Skeletal muscle tissue (tissue), 4 donors: Measurements from ENCODE around the gene RNF44. TPM values are rescaled to one million over a fixed set of nuclear protein-coding genes. Genes with fewer than 3 reads are reported as not detected.
"Not testable (repeated sequence)": the region's sequence is repeated elsewhere in the genome, so short reads cannot be mapped to it uniquely, and the experiment has no call there.

Experiments used
- H3K27ac ChIP-seq: one replicate; pipeline ENCODE4 v1.7.0; 2013; ENCODE audit warnings: mild to moderate bottlenecking, low read depth, low read length, inconsistent platforms
- H3K27me3 ChIP-seq, 3 donors: one replicate each; pipeline ENCODE4 v1.7.0; 2013; ENCODE audit warnings: low read length in 3 of 3; ENCODE audit not compliant: control insufficient read depth in 3 of 3, insufficient read depth in 3 of 3
- H3K36me3 ChIP-seq, 3 donors: one replicate each; pipeline ENCODE4 v1.7.0; 2013; ENCODE audit warnings: low read length in 3 of 3; ENCODE audit not compliant: control insufficient read depth in 3 of 3, insufficient read depth in 3 of 3
- H3K4me1 ChIP-seq, 3 donors: one replicate each; pipeline ENCODE4 v1.7.0; 2013; ENCODE audit warnings: low read length in 3 of 3, mild to moderate bottlenecking in 3 of 3; ENCODE audit not compliant: control insufficient read depth in 3 of 3, insufficient read depth in 3 of 3
- H3K4me3 ChIP-seq, 3 donors: one replicate each; pipeline ENCODE4 v1.7.0; 2013; ENCODE audit warnings: low read length in 3 of 3
- H3K9ac ChIP-seq, 3 donors: one replicate each; pipeline ENCODE4 v1.7.0; 2013; ENCODE audit warnings: low read length in 3 of 3, mild to moderate bottlenecking in 3 of 3, moderate library complexity in 2 of 3, low read depth in 1 of 3
- H3K9me3 ChIP-seq, 3 donors: one replicate each; pipeline ENCODE4 v1.7.0; 2013; ENCODE audit warnings: low read length in 3 of 3; ENCODE audit not compliant: control insufficient read depth in 3 of 3
- total RNA-seq: library from RNA; depleted of rRNA; stranded (reverse); fragments of >200 nt; gene quantifications from one replicate; pipeline ENCODE4 v1.2.3, GENCODE V29; 2014
- donor health status: Osteomylitis.

RNF44 gene
- total RNA-seq, 1 donor from 2014 or later, result 2.1 TPM

DNA sequence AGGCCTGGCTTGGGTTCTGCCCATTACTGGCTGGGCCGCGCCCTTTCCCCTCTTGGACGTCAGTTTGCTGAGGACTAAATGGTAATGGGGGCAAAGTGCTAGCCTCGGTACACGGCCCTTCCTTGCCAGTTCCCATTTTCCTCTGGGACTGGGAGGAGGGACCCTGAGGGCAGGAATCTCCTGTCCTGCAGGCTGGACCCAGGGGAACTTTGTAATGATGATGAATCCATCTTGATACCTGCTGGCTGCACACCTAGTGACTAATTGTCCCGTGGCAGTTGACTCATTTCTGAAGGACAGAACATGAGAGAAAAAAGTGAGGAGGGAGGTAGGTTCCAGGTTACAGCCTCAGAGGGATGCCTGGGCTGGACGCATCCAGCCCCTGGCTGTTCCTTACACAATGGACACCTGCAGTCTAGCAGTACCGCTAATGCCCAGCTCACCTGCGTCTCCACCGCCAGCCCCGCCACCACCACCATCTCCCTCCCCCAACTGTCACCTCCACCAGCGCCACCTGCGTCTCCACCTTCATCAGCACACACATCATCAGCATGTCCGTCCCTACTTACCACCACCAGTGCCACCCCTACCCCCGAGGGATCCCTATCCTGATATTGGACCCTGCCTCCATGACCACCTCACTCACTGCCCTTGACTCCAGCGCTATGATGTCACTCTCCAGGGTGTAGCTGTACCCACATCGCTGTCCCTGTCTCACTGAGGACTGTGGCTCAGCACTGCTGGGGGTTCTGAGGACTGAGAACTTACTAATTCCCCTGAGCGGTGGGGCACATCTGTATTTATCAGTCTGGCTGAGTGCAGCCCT lies 16.3 kb upstream of the RNF44 start:
- Histone ChIP-seq H3K9me3 (no peaks in the 10 kb centered on the region), H3K27me3 (peaks cover 34 to 47% (median 36%) of the 10 kb centered on the region in 3 donors), H3K4me1 (peaks cover 0 to 4% (median 3%) of the 10 kb centered on the region in 3 donors), H3K36me3 (no peaks in the 10 kb centered on the region), H3K27ac (no peak overlapping the region), H3K9ac (no peak overlapping the region), H3K4me3 (no peak overlapping the region)

DNA sequence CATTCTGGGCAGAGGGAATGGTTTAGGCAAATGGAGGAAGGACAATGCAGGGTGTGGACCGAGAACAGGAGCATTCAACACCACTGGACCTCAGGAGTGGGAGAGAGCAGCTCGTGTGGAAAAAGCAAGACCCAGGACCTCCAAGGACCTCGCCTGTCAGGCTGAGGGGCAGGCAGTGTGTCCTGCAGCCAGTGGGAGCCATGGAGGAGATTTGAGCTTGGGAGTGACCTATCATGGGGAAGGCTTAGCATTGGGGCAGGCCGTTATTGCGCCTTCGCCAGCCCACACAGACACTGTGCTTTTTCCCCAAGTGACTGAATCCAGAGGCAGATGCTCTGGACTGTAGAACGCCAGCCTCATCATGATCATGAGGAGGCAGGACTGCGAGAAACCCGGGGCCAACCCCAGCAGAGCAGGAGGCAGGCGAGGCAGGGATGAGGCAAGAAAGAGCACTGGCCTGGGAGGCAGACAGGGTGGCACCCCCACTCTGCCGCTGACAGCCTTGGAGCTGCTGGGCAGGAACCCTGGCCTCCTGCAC lies 15.2 kb upstream of the RNF44 start:
- no peaks in the 10 kb centered on the region for H3K36me3 ChIP-seq
- H3K27me3 ChIP-seq, result peaks cover 36 to 51% (median 36%) of the 10 kb centered on the region in 3 donors
- no peak overlapping the region for H3K4me3 ChIP-seq
- peaks cover 0 to 4% (median 3%) of the 10 kb centered on the region in 3 donors for H3K4me1 ChIP-seq
- H3K9me3 ChIP-seq, result no peaks in the 10 kb centered on the region
- no peak overlapping the region for H3K9ac ChIP-seq
- H3K27ac ChIP-seq, result no peak overlapping the region

DNA sequence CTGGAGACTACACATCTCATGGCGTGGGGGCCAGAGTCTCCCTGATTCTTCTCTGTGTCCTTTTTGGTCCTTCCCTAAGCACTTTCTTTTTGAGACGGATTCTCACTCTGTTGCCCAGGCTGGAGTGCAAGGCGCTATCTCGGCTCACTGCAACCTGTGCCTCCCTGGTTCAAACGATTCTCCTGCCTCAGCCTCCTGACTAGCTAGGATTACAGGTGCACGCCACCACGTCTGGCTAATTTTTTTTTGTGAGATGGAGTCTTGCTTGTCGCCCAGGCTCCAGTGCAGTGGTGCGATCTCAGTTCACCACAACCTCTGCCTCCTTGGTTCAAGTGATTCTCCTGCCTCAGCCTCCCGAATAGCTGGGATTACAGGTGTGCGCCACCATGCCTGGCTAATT lies 13.7 kb upstream of the RNF44 start:
- H3K27me3 ChIP-seq, result peaks cover 36 to 51% (median 36%) of the 10 kb centered on the region in 3 donors
- H3K4me3 ChIP-seq, H3K9me3 ChIP-seq, H3K36me3 ChIP-seq, H3K9ac ChIP-seq, H3K4me1 ChIP-seq, H3K27ac ChIP-seq: not testable (repeated sequence)

DNA sequence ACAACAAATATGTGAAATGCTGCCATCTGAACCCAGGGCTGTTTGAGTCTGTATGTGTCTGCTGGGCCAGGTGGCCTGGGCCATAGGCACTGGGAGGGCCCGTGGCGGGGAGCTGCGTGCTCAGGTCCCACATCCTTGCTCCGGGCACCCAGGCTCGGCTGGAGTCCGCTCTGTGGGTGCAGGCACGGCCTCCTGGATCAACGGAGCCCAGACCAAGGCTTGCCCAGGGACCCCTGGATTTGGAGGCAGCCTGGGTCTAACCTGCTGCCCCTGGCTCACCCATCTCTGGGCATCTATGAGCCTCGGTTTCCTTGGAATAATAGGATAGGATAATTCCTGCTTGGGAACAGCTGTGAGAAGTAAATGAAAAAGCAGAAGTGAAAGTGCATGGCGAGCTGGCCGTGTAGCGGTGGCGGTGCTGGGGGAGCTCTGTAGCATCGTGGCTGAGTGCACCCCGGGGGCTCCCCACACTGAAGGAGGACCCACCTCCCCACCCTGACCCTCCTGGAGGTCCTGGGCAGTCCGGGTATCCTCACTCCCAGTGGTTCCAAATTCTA lies 13.2 kb upstream of the RNF44 start:
- Histone ChIP-seq H3K27me3 (peaks cover 36 to 51% (median 36%) of the 10 kb centered on the region in 3 donors), H3K36me3 (no peaks in the 10 kb centered on the region), H3K9ac (no peak overlapping the region), H3K9me3 (no peaks in the 10 kb centered on the region), H3K4me1 (peaks cover 0 to 8% (median 4%) of the 10 kb centered on the region in 3 donors), H3K4me3 (no peak overlapping the region), H3K27ac (no peak overlapping the region)

DNA sequence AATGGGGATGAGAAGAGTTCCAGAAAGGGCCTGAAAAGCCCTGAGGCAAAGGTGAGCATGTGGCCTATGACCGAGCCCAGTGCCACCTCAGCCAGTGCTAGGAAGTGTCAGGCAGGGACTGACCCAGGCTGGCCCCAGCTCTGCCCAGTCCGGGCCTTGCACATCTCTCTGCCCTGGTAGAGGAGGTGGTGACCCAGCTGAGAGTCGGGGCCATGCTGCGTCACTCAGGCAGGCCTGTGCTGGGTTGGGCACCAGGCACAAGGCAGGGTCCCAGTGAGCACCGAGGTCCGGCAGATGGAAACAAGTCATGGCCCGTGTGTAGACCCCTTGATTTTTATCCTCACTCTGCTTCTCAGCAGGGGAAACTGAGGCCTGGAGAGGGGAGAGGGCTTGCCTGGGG lies 12.7 kb upstream of the RNF44 start:
- H3K27me3 ChIP-seq, result peaks cover 36 to 51% (median 36%) of the 10 kb centered on the region in 3 donors
- H3K4me3 ChIP-seq, result no peak overlapping the region
- H3K4me1 ChIP-seq, result peaks cover 0 to 12% (median 7%) of the 10 kb centered on the region in 3 donors
- no peaks in the 10 kb centered on the region for H3K9me3 ChIP-seq
- no peak overlapping the region for H3K27ac ChIP-seq
- H3K36me3 ChIP-seq, result no peaks in the 10 kb centered on the region
- no peak overlapping the region for H3K9ac ChIP-seq

DNA sequence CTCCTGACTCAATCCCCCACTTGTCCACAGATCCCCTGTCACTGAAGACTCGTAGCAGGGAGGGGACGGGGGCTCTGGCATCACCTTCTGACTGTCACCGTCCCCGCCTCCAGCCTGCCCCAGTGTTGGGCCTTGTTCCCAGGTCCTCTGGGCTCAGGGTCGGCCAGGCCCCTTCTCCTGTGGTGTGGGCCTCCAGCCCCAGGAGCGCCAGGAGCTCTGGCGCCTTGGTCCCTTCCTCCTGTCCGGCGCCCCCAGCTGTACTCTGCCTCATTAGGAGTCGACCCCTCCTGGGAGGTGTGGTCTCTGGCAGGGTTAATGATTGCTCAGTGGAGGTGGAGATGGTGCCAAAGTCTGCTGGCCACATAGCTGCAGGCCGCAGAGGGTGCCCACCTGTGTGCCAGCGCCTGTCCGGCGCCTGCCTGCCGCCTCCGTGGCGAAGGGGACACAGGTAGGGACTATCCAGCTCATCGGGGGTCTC lies 11.8 kb upstream of the RNF44 start, which contains the start of gene CDHR2:
CDHR2 (plus strand) TSS at position 376 of the 478 bp plus-strand sequence. CDS start 16,011 bp downstream, outside the sequence.
- Histone ChIP-seq H3K27ac (no peak within 1 kb of the TSS), H3K9me3 (no peaks in the 10 kb centered on the region), H3K4me1 (peaks cover 0 to 16% (median 9%) of the 10 kb centered on the region in 3 donors), H3K27me3 (peaks cover 32 to 47% (median 34%) of the 10 kb centered on the region in 3 donors), H3K9ac (no peak within 1 kb of the TSS), H3K4me3 (no peak within 1 kb of the TSS), H3K36me3 (no peaks in the 10 kb centered on the region)

DNA sequence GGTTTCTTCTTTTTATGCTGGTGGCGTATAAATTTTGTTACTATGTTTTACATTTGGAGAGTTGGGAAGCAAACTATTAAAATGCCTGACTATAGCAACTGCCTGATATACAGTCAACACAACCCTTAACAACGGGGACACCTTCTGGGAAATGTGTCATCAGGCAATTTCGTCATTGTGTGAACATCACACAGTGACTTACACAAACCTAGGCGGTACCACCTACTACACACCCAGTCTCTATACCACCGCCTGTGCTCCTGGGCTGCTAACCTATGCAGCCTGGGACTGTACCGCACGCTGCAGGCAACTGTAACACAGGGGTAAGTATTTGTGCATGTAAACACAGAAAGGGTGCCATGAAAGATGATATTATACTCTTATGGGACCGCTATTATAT lies 10.6 kb upstream of the RNF44 start:
- Histone ChIP-seq H3K4me1 (peaks cover 0 to 22% (median 13%) of the 10 kb centered on the region in 3 donors), H3K27ac (no peak overlapping the region)

DNA sequence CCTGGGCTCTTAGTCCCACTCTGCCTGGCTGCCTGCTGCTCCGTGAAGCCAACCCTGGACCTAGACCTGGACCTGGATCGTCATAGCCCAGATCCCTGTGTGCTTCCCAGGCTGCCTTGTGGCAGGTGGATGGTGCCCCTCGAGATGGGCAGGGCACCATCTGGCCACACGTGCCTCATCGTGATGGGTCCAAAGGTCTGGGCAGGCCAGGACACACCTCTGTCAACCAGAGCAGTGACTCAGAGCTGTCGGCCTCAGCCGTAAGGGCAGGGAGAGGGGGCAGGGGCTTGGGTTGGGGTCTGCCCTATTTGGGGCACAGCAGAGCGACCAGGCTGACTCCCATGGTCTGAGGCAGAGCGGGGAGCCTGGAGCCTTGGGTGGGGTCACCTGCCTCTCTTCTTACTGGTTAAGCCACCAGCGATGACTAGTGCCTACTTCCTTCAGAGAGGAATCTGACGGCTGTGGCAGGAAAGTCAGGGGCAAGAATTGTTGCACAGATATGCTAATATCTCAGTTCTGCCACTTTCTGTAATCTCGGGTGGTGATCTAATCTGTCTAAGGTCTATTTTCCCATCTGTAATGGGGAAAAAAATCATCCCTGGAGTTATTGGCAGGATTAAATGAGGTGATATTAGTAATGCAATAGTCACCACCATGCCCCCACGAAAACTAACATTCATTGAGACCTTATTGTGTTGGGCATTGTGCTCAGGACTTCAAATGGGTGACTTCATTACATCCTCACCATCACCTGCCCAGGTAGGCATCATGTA lies 8.7 kb upstream of the RNF44 start:
- no peak overlapping the region for H3K27ac ChIP-seq
- H3K9ac ChIP-seq, result no peak overlapping the region
- no peak overlapping the region for H3K4me3 ChIP-seq
- peaks cover 15 to 25% (median 16%) of the 10 kb centered on the region in 3 donors for H3K27me3 ChIP-seq
- H3K9me3 ChIP-seq, result no peaks in the 10 kb centered on the region
- peaks cover 12 to 40% (median 25%) of the 10 kb centered on the region in 3 donors for H3K4me1 ChIP-seq
- H3K36me3 ChIP-seq, result no peaks in the 10 kb centered on the region

More for the DNA sequence above, 10.6 kb upstream of the RNF44 start:
- Histone ChIP-seq H3K4me3 (no peak overlapping the region), H3K27me3 (peaks cover 23 to 36% (median 24%) of the 10 kb centered on the region in 3 donors), H3K36me3 (no peaks in the 10 kb centered on the region), H3K9me3 (no peaks in the 10 kb centered on the region), H3K9ac (no peak overlapping the region)

DNA sequence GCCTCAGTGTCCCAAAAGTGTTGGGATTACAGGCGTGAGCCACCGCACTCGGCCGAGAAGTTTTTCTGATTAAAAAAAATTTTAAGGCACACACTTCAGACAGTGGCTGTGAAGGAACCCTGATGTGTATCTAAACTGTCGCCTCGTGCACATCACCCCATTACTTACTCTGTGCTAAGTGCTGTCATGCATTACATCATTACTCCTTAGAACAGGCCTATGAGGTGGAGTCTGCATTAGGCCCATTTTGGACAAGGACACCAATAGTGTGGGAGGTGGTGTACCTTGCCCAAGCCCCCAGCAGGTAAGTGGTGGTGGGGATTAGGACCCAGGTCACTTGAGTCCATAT lies 8.2 kb upstream of the RNF44 start:
- H3K27ac ChIP-seq, result no peak overlapping the region
- H3K9me3 ChIP-seq, result no peaks in the 10 kb centered on the region
- no peak overlapping the region for H3K9ac ChIP-seq
- H3K36me3 ChIP-seq, result no peaks in the 10 kb centered on the region
- peaks cover 11 to 21% (median 15%) of the 10 kb centered on the region in 3 donors for H3K27me3 ChIP-seq
- no peak overlapping the region for H3K4me3 ChIP-seq
- peaks cover 12 to 41% (median 26%) of the 10 kb centered on the region in 3 donors for H3K4me1 ChIP-seq
